ENCODE results near the gene TRIM71. TPM values are rescaled to one million over a fixed set of nuclear protein-coding genes. Genes with fewer than 3 reads are reported as not detected.
"Not testable (repeated sequence)": the region's sequence is repeated elsewhere in the genome, so short reads cannot be mapped to it uniquely, and the experiment has no call there.

The TRIM71 gene
- total RNA-seq, 1 experiment from 2014 or later: 0.18 TPM

GRCh38 chr3:32945136-32945535, 127.3 kb downstream of the TRIM71 start:
- Histone ChIP-seq H3K36me3 (ENCODE audit: control insufficient read depth, insufficient read depth, low read length) (no peaks in the 10 kb centered on the region), H3K9me3 (ENCODE audit: control insufficient read depth, insufficient read depth, low read depth, low read length) (no peaks in the 10 kb centered on the region), H3K27ac (ENCODE audit: low read length) (no peak overlapping the region), H3K4me3 (ENCODE audit: low read depth in 2 of 2, low read length in 2 of 2) (no peak overlapping the region), H3K27me3 (ENCODE audit: control insufficient read depth, insufficient read depth, low read length) (no peaks in the 10 kb centered on the region), H3K4me1 (ENCODE audit: control insufficient read depth, insufficient read depth, low read length) (no peaks in the 10 kb centered on the region)
- ChIA-PET CTCF (no interaction called here), POLR2A (no interaction called here)
- intact Hi-C loops (cut with micrococcal nuclease; ENCODE audit: unreplicated experiment) (loop anchor here (5.0 kb wide), 2 partner anchors 127 to 427 kb away; no protein-coding TSS in a partner anchor), in situ Hi-C loops (cut with HindIII; ENCODE audit: low pct_unique_long_range_greater_than_20kb, low sequenced_read_pairs) (no loop called here)
- no TSS peak for BruUV-seq (replicated peaks)
- TF ChIP-seq CTCF (IDR thresholded peaks at IDR 0.05) (no peak), REST (IDR thresholded peaks at IDR 0.05; ENCODE audit: insufficient read depth in 1 of 2, low read depth in 2 of 2, low read length in 1 of 2) (no peak)
- DNase-seq (ENCODE audit: low read depth, low spot score) (no peak), ATAC-seq (no peak)

- in situ Hi-C loops (cut with HindIII; ENCODE audit: low pct_unique_long_range_greater_than_20kb, low sequenced_read_pairs); POLR2A ChIA-PET; BruUV-seq (replicated peaks); DNase-seq (ENCODE audit: low read depth, low spot score); H3K9me3 ChIP-seq (ENCODE audit: control insufficient read depth, insufficient read depth, low read depth, low read length); H3K4me3 ChIP-seq (ENCODE audit: low read depth in 2 of 2, low read length in 2 of 2); ATAC-seq; H3K4me1 ChIP-seq (ENCODE audit: control insufficient read depth, insufficient read depth, low read length); H3K27ac ChIP-seq (ENCODE audit: low read length); H3K27me3 ChIP-seq (ENCODE audit: control insufficient read depth, insufficient read depth, low read length); CTCF ChIA-PET; H3K36me3 ChIP-seq (ENCODE audit: control insufficient read depth, insufficient read depth, low read length): not testable (repeated sequence)
- intact Hi-C loops (cut with micrococcal nuclease; ENCODE audit: unreplicated experiment): loop anchor here (5.0 kb wide), 2 partner anchors 127 to 427 kb away; no protein-coding TSS in a partner anchor
Observed at GRCh38 chr3:32945598-32945997, 127.8 kb downstream of the TRIM71 start.

GRCh38 chr3:32946973-32947788, 129.4 kb downstream of the TRIM71 start:
- Histone ChIP-seq H3K27ac (ENCODE audit: low read length) (no peak overlapping the region), H3K27me3 (ENCODE audit: control insufficient read depth, insufficient read depth, low read length) (no peaks in the 10 kb centered on the region), H3K4me1 (ENCODE audit: control insufficient read depth, insufficient read depth, low read length) (no peaks in the 10 kb centered on the region), H3K4me3 (ENCODE audit: low read depth in 2 of 2, low read length in 2 of 2) (no peak overlapping the region), H3K9me3 (ENCODE audit: control insufficient read depth, insufficient read depth, low read depth, low read length) (no peaks in the 10 kb centered on the region), H3K36me3 (ENCODE audit: control insufficient read depth, insufficient read depth, low read length) (no peaks in the 10 kb centered on the region)
- TF ChIP-seq CTCF (IDR thresholded peaks at IDR 0.05) (no peak), POLR2AphosphoS5 (IDR thresholded peaks at IDR 0.05; ENCODE audit: low read depth, low read length) (no peak), TCF7L2 (IDR thresholded peaks at IDR 0.05; ENCODE audit: low read depth, low read length) (no peak), SIN3A (IDR thresholded peaks at IDR 0.05; ENCODE audit: borderline replicate concordance, insufficient read depth, low read depth, low read length) (no peak), REST (IDR thresholded peaks at IDR 0.05; ENCODE audit: insufficient read depth in 1 of 2, low read depth in 2 of 2, low read length in 1 of 2) (no peak)
- ChIA-PET POLR2A (interaction anchor here (0.6 kb wide), 1 partner anchor 510 kb away, joined by 4 read pairs; no protein-coding TSS in a partner anchor), CTCF (interaction anchor here (1.3 to 2.3 kb wide), 3 partner anchors 115 to 425 kb away, joined by 3 to 15 read pairs (median 3); no protein-coding TSS in a partner anchor)
- no peak for DNase-seq (ENCODE audit: low read depth, low spot score)
- ATAC-seq: peak; percentile 65
- intact Hi-C loops (cut with micrococcal nuclease; ENCODE audit: unreplicated experiment) (loop anchor here (5.0 kb wide), 2 partner anchors 125 to 425 kb away; no protein-coding TSS in a partner anchor), in situ Hi-C loops (cut with HindIII; ENCODE audit: low pct_unique_long_range_greater_than_20kb, low sequenced_read_pairs) (no loop called here)
- BruUV-seq (replicated peaks): no TSS peak

All from Panc1 (cell line).